IMR-90 (cell line): ENCODE measurements around the gene LEPROT. TPM values are rescaled to one million over a fixed set of nuclear protein-coding genes. Genes with fewer than 3 reads are reported as not detected.

Source experiments
- ATAC-seq: fragments of 200-7000 bp; cut with Tn5 transposase; 2 replicates; pipeline ENCODE4 v1.9.1; 2020; ENCODE audit warnings: low read depth, mild to moderate bottlenecking, moderate library complexity
- BruUV-seq: library from RNA; stranded (reverse); fragments of 400-500 nt; replicated peaks from 2 replicates; lab custom pipeline; 2021; lab: Mats Ljungman, UMichigan
- CTCF ChIA-PET: fragments of 300-600 bp; formaldehyde crosslinking; extraction: SDS; loops from one replicate; lab custom pipeline; 2021; ENCODE audit warnings: antibody characterized with exemption; lab: Yijun Ruan, JAX
- POLR2A ChIA-PET: fragments of 300-600 bp; sonication (Branson Sonifier 250); formaldehyde crosslinking; loops from one replicate; lab custom pipeline; 2022; ENCODE audit warnings: antibody characterized with exemption; ENCODE audit not compliant: unreplicated experiment; lab: Charles Lee
- DNase-seq: peaks from one replicate; pipeline ENCODE4 v3.0.0; 2013
- H2AFZ ChIP-seq: replicated peaks from 2 replicates; pipeline ENCODE3; 2013; ENCODE audit warnings: low read length, mild to moderate bottlenecking; ENCODE audit not compliant: poor library complexity
- H2AK5ac ChIP-seq: 2 replicates; pipeline ENCODE4 v1.6.1; 2013; ENCODE audit warnings: low read depth, low read length, inconsistent platforms
- H2AK9ac ChIP-seq: replicated peaks from 2 replicates; pipeline ENCODE3; 2013; ENCODE audit warnings: mild to moderate bottlenecking, low read depth, low read length, moderate library complexity; ENCODE audit not compliant: poor library complexity
- H2BK120ac ChIP-seq: 2 replicates; pipeline ENCODE4 v1.6.1; 2013; ENCODE audit warnings: low read depth, low read length, inconsistent platforms
- H2BK15ac ChIP-seq: 3 replicates; pipeline ENCODE4 v1.6.1; 2013; ENCODE audit warnings: low read depth, low read length, inconsistent platforms
- H2BK20ac ChIP-seq: 2 replicates; pipeline ENCODE4 v1.6.1; 2013; ENCODE audit warnings: low read depth, mild to moderate bottlenecking, inconsistent platforms, low read length, moderate library complexity
- H2BK5ac ChIP-seq: 2 replicates; pipeline ENCODE4 v1.6.1; 2013; ENCODE audit warnings: mild to moderate bottlenecking, low read depth, low read length, inconsistent platforms; ENCODE audit not compliant: poor library complexity, severe bottlenecking
- H3K14ac ChIP-seq: replicated peaks from 2 replicates; pipeline ENCODE4 v1.6.1; 2013; ENCODE audit warnings: low read depth, low read length, inconsistent platforms
- H3K18ac ChIP-seq: 2 replicates; pipeline ENCODE4 v1.6.1; 2013; ENCODE audit warnings: low read depth, low read length, control low read depth
- H3K23ac ChIP-seq: 2 replicates; pipeline ENCODE4 v1.6.1; 2013; ENCODE audit warnings: low read depth, low read length, inconsistent platforms
- H3K27ac ChIP-seq: 2 replicates; pipeline ENCODE4 v1.5.1; 2013; ENCODE audit warnings: mild to moderate bottlenecking, control low read depth, low read length; ENCODE audit not compliant: insufficient read depth
- H3K27me3 ChIP-seq: 2 replicates; pipeline ENCODE4 v1.6.1; 2013; ENCODE audit warnings: low read length; ENCODE audit not compliant: control insufficient read depth, insufficient read depth
- H3K36me3 ChIP-seq: 2 replicates; pipeline ENCODE4 v1.6.1; 2013; ENCODE audit warnings: low read length, mixed read lengths; ENCODE audit not compliant: control insufficient read depth, insufficient read depth
- H3K4ac ChIP-seq: 2 replicates; pipeline ENCODE4 v1.6.1; 2013; ENCODE audit warnings: low read depth, low read length, inconsistent platforms
- H3K4me1 ChIP-seq: 2 replicates; pipeline ENCODE4 v1.6.1; 2013; ENCODE audit warnings: low read length, mixed read lengths; ENCODE audit not compliant: control insufficient read depth, insufficient read depth
- H3K4me2 ChIP-seq: 2 replicates; pipeline ENCODE4 v1.6.1; 2013; ENCODE audit warnings: low read depth, mild to moderate bottlenecking, control low read depth, low read length, moderate library complexity
- H3K4me3 ChIP-seq: 2 replicates; pipeline ENCODE4 v1.5.1; 2013; ENCODE audit warnings: low read depth, mild to moderate bottlenecking, control low read depth, low read length, moderate library complexity; ENCODE audit not compliant: insufficient read depth
- H3K56ac ChIP-seq: 2 replicates; pipeline ENCODE4 v1.6.1; 2013; ENCODE audit warnings: low read length, inconsistent platforms; ENCODE audit not compliant: insufficient read depth; ENCODE audit errors: extremely low read depth
- H3K79me1 ChIP-seq, 2 experiments: 2 replicates each; pipeline ENCODE4 v1.6.1; 2013; ENCODE audit warnings: low read length in 2 of 2, inconsistent platforms in 1 of 2, low read depth in 1 of 2
- H3K9ac ChIP-seq: 2 replicates; pipeline ENCODE4 v1.6.1; 2013; ENCODE audit warnings: low read depth, low read length, control low read depth
- H3K9me1 ChIP-seq: 2 replicates; pipeline ENCODE4 v1.6.1; 2013; ENCODE audit warnings: low read length, inconsistent platforms; ENCODE audit not compliant: insufficient read depth
- H3K9me3 ChIP-seq: 2 replicates; pipeline ENCODE4 v1.6.1; 2013; ENCODE audit warnings: low read length; ENCODE audit not compliant: control insufficient read depth, insufficient read depth
- H4K20me1 ChIP-seq: 2 replicates; pipeline ENCODE4 v1.6.1; 2013; ENCODE audit warnings: low read length, inconsistent platforms; ENCODE audit not compliant: insufficient read depth
- H4K5ac ChIP-seq: 2 replicates; pipeline ENCODE4 v1.6.1; 2013; ENCODE audit warnings: mild to moderate bottlenecking, low read depth, low read length, control low read depth
- H4K8ac ChIP-seq, 2 experiments: 2 replicates each; pipeline ENCODE4 v1.6.1; 2013; ENCODE audit warnings: low read depth in 2 of 2, low read length in 2 of 2, control low read depth in 1 of 2, inconsistent platforms in 1 of 2
- H4K91ac ChIP-seq: 2 replicates; pipeline ENCODE4 v1.6.1; 2013; ENCODE audit warnings: low read depth, low read length, inconsistent platforms; ENCODE audit not compliant: insufficient read depth
- BHLHE40 ChIP-seq: fragments of 150-350 bp; IDR thresholded peaks from 2 replicates; pipeline ENCODE4 v1.6.1; 2016; ENCODE audit warnings: mild to moderate bottlenecking, low read depth, low read length
- MAZ ChIP-seq: IDR thresholded peaks from 2 replicates; pipeline ENCODE4 v1.6.1; 2012; ENCODE audit warnings: low read depth, mild to moderate bottlenecking, low read length, improper control_type of control experiment, moderate library complexity, borderline replicate concordance
- NFE2L2 ChIP-seq: fragments of 150-350 bp; IDR thresholded peaks from 2 replicates; pipeline ENCODE4 v1.6.1; 2016; ENCODE audit warnings: low read depth, mild to moderate bottlenecking, low read length
- POLR2A ChIP-seq: IDR thresholded peaks from 2 replicates; pipeline ENCODE4 v1.6.1; 2012; ENCODE audit warnings: mild to moderate bottlenecking, low read depth, low read length
- RCOR1 ChIP-seq: IDR thresholded peaks from 2 replicates; pipeline ENCODE4 v1.6.1; 2012; ENCODE audit warnings: mild to moderate bottlenecking, low read length, improper control_type of control experiment; ENCODE audit not compliant: insufficient replicate concordance
- RFX5 ChIP-seq: IDR thresholded peaks from 2 replicates; pipeline ENCODE4 v1.8.0; 2012; ENCODE audit warnings: low read depth, mild to moderate bottlenecking, low read length, moderate library complexity
- SMC3 ChIP-seq: fragments of 150-350 bp; IDR thresholded peaks from 2 replicates; pipeline ENCODE4 v1.6.1; 2016; ENCODE audit warnings: low read depth, mild to moderate bottlenecking, antibody characterized with exemption, low read length, moderate library complexity
- WGBS, 2 experiments: methylation state at CpG; one replicate each; pipeline versions ENCODE4 v1.1.5 to v1.1.7; 2013; ENCODE audit warnings: missing lambda C conversion rate in 2 of 2; ENCODE audit not compliant: insufficient read length in 1 of 2; ENCODE audit errors: extremely low coverage in 2 of 2; 5-methylcytosine and 5-hydroxymethylcytosine counted together
- dilution Hi-C: fragments of 300-500 bp; cut with HindIII; formaldehyde crosslinking; loops from one replicate; pipeline ENCODE4 v1.14.3; 2018; ENCODE audit warnings: low sequenced_read_pairs; ENCODE audit not compliant: unreplicated experiment
- in situ Hi-C: fragments of 300-500 bp; cut with MboI; formaldehyde crosslinking; loops from 3 replicates; pipeline ENCODE4 v1.14.3; 2019; ENCODE audit warnings: low sequenced_read_pairs, inconsistent platforms, mixed read lengths
- intact Hi-C: fragments of 100-400 bp; cut with micrococcal nuclease; formaldehyde crosslinking; loops from 2 replicates; pipeline ENCODE4 v1.10.0; 2022
- polyA plus RNA-seq, 3 experiments: library from polyadenylated mRNA; depleted of rRNA; stranded (reverse); fragments of >200 nt; gene quantifications; 2 replicates each; pipeline ENCODE4 v1.2.3, GENCODE V29; 2012; ENCODE audit warnings: low replicate concordance in 1 of 3
- total RNA-seq: library from RNA; depleted of rRNA; stranded (reverse); fragments of >200 nt; gene quantifications from 2 replicates; pipeline ENCODE4 v1.2.3, GENCODE V29; 2012
- TF ChIP-seq, protein P1 (sequence below): fragments of 150-350 bp; IDR thresholded peaks from 2 replicates; pipeline ENCODE4 v1.6.1; 2017; ENCODE audit warnings: mild to moderate bottlenecking, antibody characterized with exemption, low read length, low read depth

The LEPROT gene
- total and polyA plus RNA-seq, 2 of the 4 experiments (the other 2 are of a cell fraction), result 21.0 to 40.2 TPM

GRCh38 chr1:65401612-65402011, 18.9 kb upstream of the LEPROT start:
- dilution Hi-C loops, result no loop called here
- DNase-seq, result no peak

More at GRCh38 chr1:65401612-65402011, 18.9 kb upstream of the LEPROT start:
- ChIA-PET CTCF (no interaction called here), POLR2A (no interaction called here)
- Histone ChIP-seq H2AK5ac (no peak overlapping the region), H3K79me1 (no peaks in the 10 kb centered on the region), H3K23ac (no peak overlapping the region), H4K8ac (no peak overlapping the region), H4K20me1 (no peaks in the 10 kb centered on the region), H3K36me3 (no peaks in the 10 kb centered on the region), H2BK120ac (no peak overlapping the region), H3K27ac (no peak overlapping the region), H3K4ac (no peak overlapping the region), H4K5ac (no peak overlapping the region), H3K4me1 (no peaks in the 10 kb centered on the region), H2AK9ac (no peak overlapping the region), H2BK5ac (no peak overlapping the region), H3K9me3 (no peaks in the 10 kb centered on the region), H3K18ac (no peak overlapping the region), H2BK15ac (no peak overlapping the region), H4K91ac (no peak overlapping the region), H3K56ac (no peak overlapping the region), H3K4me2 (no peak overlapping the region), H2AFZ (no peak overlapping the region), H3K9me1 (no peaks in the 10 kb centered on the region), H2BK20ac (no peak overlapping the region), H3K14ac (no peak overlapping the region), H3K4me3 (no peak overlapping the region), H3K27me3 (peaks cover 12% of the 10 kb centered on the region), H3K9ac (no peak overlapping the region)
- intact Hi-C loops (no loop called here), in situ Hi-C loops (no loop called here)
- BruUV-seq, result no TSS peak
- no peak for ATAC-seq
- no CpG with 5 or more reads among the region's 3 CpGs for WGBS, 2 experiments
- no peak for TF ChIP-seq RFX5
- no peak for TF ChIP-seq POLR2A
- no peak for TF ChIP-seq RCOR1
- TF ChIP-seq SMC3, result no peak
- TF ChIP-seq, protein P1, sequence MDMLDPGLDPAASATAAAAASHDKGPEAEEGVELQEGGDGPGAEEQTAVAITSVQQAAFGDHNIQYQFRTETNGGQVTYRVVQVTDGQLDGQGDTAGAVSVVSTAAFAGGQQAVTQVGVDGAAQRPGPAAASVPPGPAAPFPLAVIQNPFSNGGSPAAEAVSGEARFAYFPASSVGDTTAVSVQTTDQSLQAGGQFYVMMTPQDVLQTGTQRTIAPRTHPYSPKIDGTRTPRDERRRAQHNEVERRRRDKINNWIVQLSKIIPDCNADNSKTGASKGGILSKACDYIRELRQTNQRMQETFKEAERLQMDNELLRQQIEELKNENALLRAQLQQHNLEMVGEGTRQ, result no peak
- no peak for TF ChIP-seq BHLHE40
- TF ChIP-seq NFE2L2, result no peak
- no peak for TF ChIP-seq MAZ
